ENCODE data around the gene IGFBP5. TPM values are rescaled to one million over a fixed set of nuclear protein-coding genes. Genes with fewer than 3 reads are reported as not detected.

Gene IGFBP5
- polyA plus RNA-seq, 1 of the 3 experiments (the other 2 are of a cell fraction): 323 TPM

DNA sequence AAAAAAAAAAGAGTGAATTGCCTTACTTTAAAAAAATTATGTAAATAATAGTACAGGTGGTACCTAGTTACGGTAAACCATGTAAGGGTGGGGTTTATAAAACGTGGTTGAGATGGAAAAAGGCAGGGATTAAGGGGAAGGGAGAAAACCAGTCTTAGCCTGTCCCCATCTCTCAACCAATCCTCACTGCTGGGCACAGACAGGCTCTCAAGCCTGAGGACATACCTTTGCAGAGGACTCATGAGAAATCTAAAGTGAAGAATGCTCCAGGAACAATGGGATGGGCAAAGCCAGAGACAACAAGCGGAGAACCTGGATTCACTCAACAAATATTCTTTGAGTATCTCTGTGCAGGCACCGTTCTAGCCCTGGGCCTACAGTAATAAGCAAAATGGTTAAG is 65.6 kb downstream of the IGFBP5 start:
- H3K4me3 ChIP-seq (ENCODE audit: low read depth in 2 of 2, low read length in 1 of 2): no peak overlapping the region
- H3K4me2 ChIP-seq: no peak overlapping the region
- no peak overlapping the region for H3K9ac ChIP-seq
- H3K4me1 ChIP-seq (ENCODE audit: control insufficient read depth in 1 of 2, insufficient read depth in 2 of 2, low read depth in 1 of 2, low read length in 1 of 2): peaks cover 4 to 5% of the 10 kb centered on the region in 2 experiments; a peak in 2 of 4 replicates
- ChIA-PET POLR2A (interaction anchor here (1.1 to 1.2 kb wide), 2 partner anchors 9 to 10 kb away, joined by 3 read pairs; no protein-coding TSS in a partner anchor), CTCF (interaction anchor here (8.1 kb wide), 1 partner anchor 112 kb away, joined by 82 read pairs; no protein-coding TSS in a partner anchor)
- no peak for DNase-seq
- no peaks in the 10 kb centered on the region for H3K9me3 ChIP-seq
- H3K27me3 ChIP-seq (ENCODE audit: insufficient read depth): no peaks in the 10 kb centered on the region
- H3F3A ChIP-seq (replicated peaks; ENCODE audit: insufficient read depth): peaks cover 3% of the 10 kb centered on the region
- peaks cover 12% of the 10 kb centered on the region for H3K79me2 ChIP-seq (ENCODE audit: insufficient read depth)
- no peaks in the 10 kb centered on the region for H3K9me2 ChIP-seq
- WGBS (ENCODE audit: low lambda C conversion rate): 90% methylated on average over 4 of the region's 4 CpGs
- no peak overlapping the region for H2AFZ ChIP-seq (ENCODE audit: low read depth)
- no peak for TF ChIP-seq REST (IDR thresholded peaks at IDR 0.05; ENCODE audit: low read depth, low read length)
- TF ChIP-seq, protein P1, sequence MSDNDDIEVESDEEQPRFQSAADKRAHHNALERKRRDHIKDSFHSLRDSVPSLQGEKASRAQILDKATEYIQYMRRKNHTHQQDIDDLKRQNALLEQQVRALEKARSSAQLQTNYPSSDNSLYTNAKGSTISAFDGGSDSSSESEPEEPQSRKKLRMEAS (IDR thresholded peaks at IDR 0.05; ENCODE audit: low read depth): no peak
- TF ChIP-seq RAD21 (IDR thresholded peaks at IDR 0.05; ENCODE audit: low read length): no peak
- TF ChIP-seq, protein P2, sequence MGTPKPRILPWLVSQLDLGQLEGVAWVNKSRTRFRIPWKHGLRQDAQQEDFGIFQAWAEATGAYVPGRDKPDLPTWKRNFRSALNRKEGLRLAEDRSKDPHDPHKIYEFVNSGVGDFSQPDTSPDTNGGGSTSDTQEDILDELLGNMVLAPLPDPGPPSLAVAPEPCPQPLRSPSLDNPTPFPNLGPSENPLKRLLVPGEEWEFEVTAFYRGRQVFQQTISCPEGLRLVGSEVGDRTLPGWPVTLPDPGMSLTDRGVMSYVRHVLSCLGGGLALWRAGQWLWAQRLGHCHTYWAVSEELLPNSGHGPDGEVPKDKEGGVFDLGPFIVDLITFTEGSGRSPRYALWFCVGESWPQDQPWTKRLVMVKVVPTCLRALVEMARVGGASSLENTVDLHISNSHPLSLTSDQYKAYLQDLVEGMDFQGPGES (IDR thresholded peaks at IDR 0.05; ENCODE audit: low read depth, low read length): no peak
- TF ChIP-seq NFIC (IDR thresholded peaks at IDR 0.05; ENCODE audit: borderline replicate concordance): no peak
- TF ChIP-seq SMC3 (IDR thresholded peaks at IDR 0.05; ENCODE audit: low read depth, low read length): no peak
- TF ChIP-seq MEF2A (IDR thresholded peaks at IDR 0.05; ENCODE audit: borderline replicate concordance, low read depth): no peak
- H3K36me3 ChIP-seq (replicated peaks in 1 of 2; ENCODE audit: control insufficient read depth in 1 of 2, insufficient read depth in 2 of 2, low read length in 1 of 2): no peaks in the 10 kb centered on the region
- H4K20me1 ChIP-seq (ENCODE audit: insufficient read depth): no peaks in the 10 kb centered on the region
- H3K27ac ChIP-seq (ENCODE audit: low read depth in 2 of 2, low read length in 1 of 2): no peak overlapping the region

GRCh38 chr2:216626875-216627245 is 68.5 kb downstream of the IGFBP5 start:
- no peak for DNase-seq
- H3K4me2 ChIP-seq: no peak overlapping the region
- no peak overlapping the region for H3K4me3 ChIP-seq (ENCODE audit: low read depth in 2 of 2, low read length in 1 of 2)
- 95% methylated on average over 2 of the region's 2 CpGs for WGBS (ENCODE audit: low lambda C conversion rate)
- H3F3A ChIP-seq (replicated peaks; ENCODE audit: insufficient read depth): no peaks in the 10 kb centered on the region
- no peaks in the 10 kb centered on the region for H4K20me1 ChIP-seq (ENCODE audit: insufficient read depth)
- H3K27me3 ChIP-seq (ENCODE audit: insufficient read depth): no peaks in the 10 kb centered on the region
- POLR2A ChIA-PET: interaction anchor here (1.2 kb wide), 1 partner anchor 36 kb away, joined by 3 read pairs; no protein-coding TSS in a partner anchor
- CTCF ChIA-PET: no interaction called here
- H3K9ac ChIP-seq: no peak overlapping the region
- H3K36me3 ChIP-seq (replicated peaks in 1 of 2; ENCODE audit: control insufficient read depth in 1 of 2, insufficient read depth in 2 of 2, low read length in 1 of 2): no peaks in the 10 kb centered on the region
- no peaks in the 10 kb centered on the region for H3K9me3 ChIP-seq
- peaks cover 0 to 6% of the 10 kb centered on the region in 2 experiments; a peak in 2 of 4 replicates for H3K4me1 ChIP-seq (ENCODE audit: control insufficient read depth in 1 of 2, insufficient read depth in 2 of 2, low read depth in 1 of 2, low read length in 1 of 2)
- no peak overlapping the region for H3K27ac ChIP-seq (ENCODE audit: low read depth in 2 of 2, low read length in 1 of 2)
- no peaks in the 10 kb centered on the region for H3K9me2 ChIP-seq
- H2AFZ ChIP-seq (ENCODE audit: low read depth): no peak overlapping the region
- H3K79me2 ChIP-seq (ENCODE audit: insufficient read depth): no peaks in the 10 kb centered on the region
- TF ChIP-seq FOSL2 (IDR thresholded peaks at IDR 0.05; ENCODE audit: borderline replicate concordance, low read depth) (no peak), TCF12 (IDR thresholded peaks at IDR 0.05) (no peak), TEAD4 (IDR thresholded peaks at IDR 0.05; ENCODE audit: borderline replicate concordance, insufficient read depth) (no peak), PBX3 (IDR thresholded peaks at IDR 0.05) (no peak), JUND (IDR thresholded peaks at IDR 0.05) (no peak), REST (IDR thresholded peaks at IDR 0.05; ENCODE audit: low read depth, low read length) (no peak), CHD2 (IDR thresholded peaks at IDR 0.05; ENCODE audit: low read length, partially characterized antibody) (no peak), RAD21 (IDR thresholded peaks at IDR 0.05; ENCODE audit: low read length) (no peak), MXI1 (IDR thresholded peaks at IDR 0.05; ENCODE audit: low read depth, low read length) (no peak), ELF1 (IDR thresholded peaks at IDR 0.05) (no peak), YY1 (IDR thresholded peaks at IDR 0.05; ENCODE audit: low read depth) (no peak)
- TF ChIP-seq, protein P3, sequence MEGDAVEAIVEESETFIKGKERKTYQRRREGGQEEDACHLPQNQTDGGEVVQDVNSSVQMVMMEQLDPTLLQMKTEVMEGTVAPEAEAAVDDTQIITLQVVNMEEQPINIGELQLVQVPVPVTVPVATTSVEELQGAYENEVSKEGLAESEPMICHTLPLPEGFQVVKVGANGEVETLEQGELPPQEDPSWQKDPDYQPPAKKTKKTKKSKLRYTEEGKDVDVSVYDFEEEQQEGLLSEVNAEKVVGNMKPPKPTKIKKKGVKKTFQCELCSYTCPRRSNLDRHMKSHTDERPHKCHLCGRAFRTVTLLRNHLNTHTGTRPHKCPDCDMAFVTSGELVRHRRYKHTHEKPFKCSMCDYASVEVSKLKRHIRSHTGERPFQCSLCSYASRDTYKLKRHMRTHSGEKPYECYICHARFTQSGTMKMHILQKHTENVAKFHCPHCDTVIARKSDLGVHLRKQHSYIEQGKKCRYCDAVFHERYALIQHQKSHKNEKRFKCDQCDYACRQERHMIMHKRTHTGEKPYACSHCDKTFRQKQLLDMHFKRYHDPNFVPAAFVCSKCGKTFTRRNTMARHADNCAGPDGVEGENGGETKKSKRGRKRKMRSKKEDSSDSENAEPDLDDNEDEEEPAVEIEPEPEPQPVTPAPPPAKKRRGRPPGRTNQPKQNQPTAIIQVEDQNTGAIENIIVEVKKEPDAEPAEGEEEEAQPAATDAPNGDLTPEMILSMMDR (IDR thresholded peaks at IDR 0.05): no peak
